Suprapubic skin (tissue), 4 donors: ENCODE measurements around the gene PPP1R37.

Experiments
- EP300 ChIP-seq: sonication (generic); formaldehyde crosslinking; IDR thresholded peaks from one replicate; pipeline ENCODE4 v1.6.1; 2017; ENCODE audit warnings: antibody characterized with exemption
- POLR2A ChIP-seq, 2 donors: fragments of 450-650 bp; IDR thresholded peaks; one replicate each; pipeline ENCODE4 v1.6.1; 2017; ENCODE audit warnings: antibody characterized with exemption in 2 of 2, mild to moderate bottlenecking in 2 of 2, moderate library complexity in 2 of 2
- POLR2AphosphoS5 ChIP-seq, 3 donors: sonication (generic); formaldehyde crosslinking; IDR thresholded peaks; one replicate each; pipeline ENCODE4 v1.6.1; 2017; ENCODE audit warnings: antibody characterized with exemption in 3 of 3
- TF ChIP-seq, protein P1 (sequence below), 2 donors: fragments of 200-600 bp in 1 of 2; fragments of 450-650 bp in 1 of 2; sonication (generic) in 1 of 2; IDR thresholded peaks; one replicate each; pipeline ENCODE4 v1.5.1; 2016 to 2019; ENCODE audit warnings: antibody characterized with exemption in 2 of 2, mild to moderate bottlenecking in 1 of 2, moderate library complexity in 1 of 2

DNA sequence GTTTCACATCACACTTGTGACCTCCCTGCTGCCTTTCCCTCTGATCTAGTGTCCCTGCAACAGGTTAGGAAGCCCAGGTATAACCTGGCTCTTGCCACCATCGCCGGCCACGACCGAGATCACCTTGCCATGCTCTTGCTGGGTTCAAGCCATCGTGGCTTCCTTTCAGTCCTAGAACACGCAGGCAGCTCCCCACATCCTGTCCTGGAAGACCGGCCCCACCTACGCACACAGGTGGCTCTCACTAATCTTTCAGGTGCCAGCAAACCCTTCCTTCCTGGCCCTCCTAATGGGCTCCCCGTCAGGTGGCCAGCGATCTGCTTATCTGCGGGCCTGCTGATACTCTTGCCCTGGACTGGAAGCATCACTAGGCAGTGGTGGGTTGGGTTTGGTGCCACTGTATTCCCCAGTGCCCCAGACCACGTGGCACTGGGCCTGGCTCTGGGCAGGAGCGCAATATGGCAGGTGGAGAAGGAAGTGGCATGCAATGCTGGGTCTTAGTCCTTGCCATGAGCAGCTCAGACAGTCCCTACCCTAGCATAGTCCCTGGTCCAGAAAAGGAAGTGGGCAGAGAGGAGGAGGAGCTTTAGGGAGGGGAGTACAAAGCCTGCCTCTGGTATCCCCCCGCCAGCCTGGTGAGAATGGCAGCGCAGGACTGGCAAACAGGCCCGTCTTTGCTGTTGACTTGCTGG is 11.8 kb downstream of the PPP1R37 start:
- TF ChIP-seq POLR2A (IDR thresholded peaks at IDR 0.05) (no peak), POLR2AphosphoS5 (IDR thresholded peaks at IDR 0.05) (no peak), EP300 (no peak)
- TF ChIP-seq, protein P1, sequence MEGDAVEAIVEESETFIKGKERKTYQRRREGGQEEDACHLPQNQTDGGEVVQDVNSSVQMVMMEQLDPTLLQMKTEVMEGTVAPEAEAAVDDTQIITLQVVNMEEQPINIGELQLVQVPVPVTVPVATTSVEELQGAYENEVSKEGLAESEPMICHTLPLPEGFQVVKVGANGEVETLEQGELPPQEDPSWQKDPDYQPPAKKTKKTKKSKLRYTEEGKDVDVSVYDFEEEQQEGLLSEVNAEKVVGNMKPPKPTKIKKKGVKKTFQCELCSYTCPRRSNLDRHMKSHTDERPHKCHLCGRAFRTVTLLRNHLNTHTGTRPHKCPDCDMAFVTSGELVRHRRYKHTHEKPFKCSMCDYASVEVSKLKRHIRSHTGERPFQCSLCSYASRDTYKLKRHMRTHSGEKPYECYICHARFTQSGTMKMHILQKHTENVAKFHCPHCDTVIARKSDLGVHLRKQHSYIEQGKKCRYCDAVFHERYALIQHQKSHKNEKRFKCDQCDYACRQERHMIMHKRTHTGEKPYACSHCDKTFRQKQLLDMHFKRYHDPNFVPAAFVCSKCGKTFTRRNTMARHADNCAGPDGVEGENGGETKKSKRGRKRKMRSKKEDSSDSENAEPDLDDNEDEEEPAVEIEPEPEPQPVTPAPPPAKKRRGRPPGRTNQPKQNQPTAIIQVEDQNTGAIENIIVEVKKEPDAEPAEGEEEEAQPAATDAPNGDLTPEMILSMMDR (IDR thresholded peaks at IDR 0.05) = no peak
